ENCODE measurements around the gene LIPJ.
A peak's percentile ranks its signal among the peaks of the same experiment; 100 is the strongest.

- TF ChIP-seq CTCF (IDR thresholded peaks at IDR 0.05 in 4 of 5, conservative IDR thresholded peaks at IDR 0.05 in 1 of 5) (peak; percentile 71 to 83 (median 79)), POLR2A (IDR thresholded peaks at IDR 0.05) (no peak)
Measured at GRCh38 chr10:88553116-88553752, 33.3 kb upstream of the LIPJ start.

All from gastrocnemius medialis (tissue), 4 donors.